Measurements from ENCODE around the gene NECAB2. TPM values are rescaled to one million over a fixed set of nuclear protein-coding genes. Genes with fewer than 3 reads are reported as not detected.
A peak's percentile ranks its signal among the peaks of the same experiment; 100 is the strongest.
"Not testable (repeated sequence)": the region's sequence is repeated elsewhere in the genome, so short reads cannot be mapped to it uniquely, and the experiment has no call there.

The NECAB2 gene
- total RNA-seq, 1 donor: 0.72 TPM

GRCh38 chr16:83940630-83941378, 27.2 kb upstream of the NECAB2 start:
- no peak overlapping the region for H3K27ac ChIP-seq (ENCODE audit: low read depth, low read length)
- no peaks in the 10 kb centered on the region for H4K20me1 ChIP-seq (ENCODE audit: insufficient read depth, low read length)
- H3K36me3 ChIP-seq (ENCODE audit: insufficient read depth, low read length): no peaks in the 10 kb centered on the region
- no peaks in the 10 kb centered on the region for H3K79me2 ChIP-seq (ENCODE audit: insufficient read depth, low read length)
- H3K4me1 ChIP-seq (ENCODE audit: insufficient read depth, low read length): no peaks in the 10 kb centered on the region
- no peak overlapping the region for H2AFZ ChIP-seq (ENCODE audit: low read length)
- H3K27me3 ChIP-seq (ENCODE audit: insufficient read depth, low read length): peaks cover 4% of the 10 kb centered on the region
- H3K4me3 ChIP-seq (ENCODE audit: insufficient read depth, low read length): no peak overlapping the region
- TF ChIP-seq CTCF (IDR thresholded peaks at IDR 0.05; ENCODE audit: extremely low read depth, low read depth, low read length): no peak
- no peak overlapping the region for H3K4me2 ChIP-seq (ENCODE audit: insufficient read depth, low read length)
- peak; percentile 73 for DNase-seq (ENCODE audit: insufficient read length, low spot score, missing footprints)
- no peaks in the 10 kb centered on the region for H3K9me3 ChIP-seq (ENCODE audit: low read depth, low read length)

- not testable (repeated sequence) for H4K20me1 ChIP-seq (ENCODE audit: insufficient read depth, low read length); H3K9me3 ChIP-seq (ENCODE audit: low read depth, low read length); H3K27me3 ChIP-seq (ENCODE audit: insufficient read depth, low read length); H2AFZ ChIP-seq (ENCODE audit: low read length); H3K27ac ChIP-seq (ENCODE audit: low read depth, low read length); H3K4me2 ChIP-seq (ENCODE audit: insufficient read depth, low read length); H3K4me1 ChIP-seq (ENCODE audit: insufficient read depth, low read length); H3K4me3 ChIP-seq (ENCODE audit: insufficient read depth, low read length); H3K79me2 ChIP-seq (ENCODE audit: insufficient read depth, low read length); H3K36me3 ChIP-seq (ENCODE audit: insufficient read depth, low read length); DNase-seq (ENCODE audit: insufficient read length, low spot score, missing footprints)
Observed at GRCh38 chr16:83941546-83941945, 26.5 kb upstream of the NECAB2 start.

GRCh38 chr16:83942074-83942473, 26.0 kb upstream of the NECAB2 start:
- H3K9me3 ChIP-seq (ENCODE audit: low read depth, low read length): no peaks in the 10 kb centered on the region
- no peaks in the 10 kb centered on the region for H3K79me2 ChIP-seq (ENCODE audit: insufficient read depth, low read length)
- no peak overlapping the region for H3K4me2 ChIP-seq (ENCODE audit: insufficient read depth, low read length)
- H3K4me3 ChIP-seq (ENCODE audit: insufficient read depth, low read length): no peak overlapping the region
- peaks cover 4% of the 10 kb centered on the region for H3K27me3 ChIP-seq (ENCODE audit: insufficient read depth, low read length)
- H3K27ac ChIP-seq (ENCODE audit: low read depth, low read length): no peak overlapping the region
- H3K4me1 ChIP-seq (ENCODE audit: insufficient read depth, low read length): no peaks in the 10 kb centered on the region
- no peaks in the 10 kb centered on the region for H4K20me1 ChIP-seq (ENCODE audit: insufficient read depth, low read length)
- no peaks in the 10 kb centered on the region for H3K36me3 ChIP-seq (ENCODE audit: insufficient read depth, low read length)
- peak; percentile 68 for DNase-seq (ENCODE audit: insufficient read length, low spot score, missing footprints)
- H2AFZ ChIP-seq (ENCODE audit: low read length): no peak overlapping the region
- TF ChIP-seq CTCF (IDR thresholded peaks at IDR 0.05; ENCODE audit: extremely low read depth, low read depth, low read length): no peak

- no peak overlapping the region for H3K27ac ChIP-seq (ENCODE audit: low read depth, low read length)
- no peak for TF ChIP-seq CTCF (IDR thresholded peaks at IDR 0.05; ENCODE audit: extremely low read depth, low read depth, low read length)
- no peaks in the 10 kb centered on the region for H3K4me1 ChIP-seq (ENCODE audit: insufficient read depth, low read length)
- H2AFZ ChIP-seq (ENCODE audit: low read length): no peak overlapping the region
- H3K27me3 ChIP-seq (ENCODE audit: insufficient read depth, low read length): peaks cover 4% of the 10 kb centered on the region
- H3K79me2 ChIP-seq (ENCODE audit: insufficient read depth, low read length): no peaks in the 10 kb centered on the region
- H4K20me1 ChIP-seq (ENCODE audit: insufficient read depth, low read length): no peaks in the 10 kb centered on the region
- no peaks in the 10 kb centered on the region for H3K36me3 ChIP-seq (ENCODE audit: insufficient read depth, low read length)
- no peak overlapping the region for H3K4me3 ChIP-seq (ENCODE audit: insufficient read depth, low read length)
- no peak overlapping the region for H3K4me2 ChIP-seq (ENCODE audit: insufficient read depth, low read length)
- DNase-seq (ENCODE audit: insufficient read length, low spot score, missing footprints): peak; percentile 23
- H3K9me3 ChIP-seq (ENCODE audit: low read depth, low read length): no peaks in the 10 kb centered on the region
Observed at GRCh38 chr16:83942815-83943515, 25.1 kb upstream of the NECAB2 start.

All from osteoblast (primary cell).